K562 (cell line): ENCODE results near the gene TOPORS. TPM values are rescaled to one million over a fixed set of nuclear protein-coding genes. Genes with fewer than 3 reads are reported as not detected.

Source experiments
- CC2D1A ChIP-seq: fragments of 450-650 bp; IDR thresholded peaks from 2 replicates; pipeline ENCODE4 v1.6.1; 2017; ENCODE audit warnings: mild to moderate bottlenecking
- DIDO1 ChIP-seq: fragments of 450-650 bp; IDR thresholded peaks from 2 replicates; pipeline ENCODE4 v1.6.1; 2016; ENCODE audit warnings: low read depth, missing biosample characterization, missing genetic modification characterization
- E2F3 ChIP-seq: fragments of 250-450 bp; sonication (Bioruptor Pico); IDR thresholded peaks from 2 replicates; pipeline ENCODE4 v1.4.0; 2020; ENCODE audit warnings: mild to moderate bottlenecking
- FOXK1 ChIP-seq: sonication (generic); formaldehyde crosslinking; IDR thresholded peaks from 2 replicates; pipeline ENCODE4 v1.8.0; 2022; ENCODE audit warnings: missing genetic modification reagents, mild to moderate bottlenecking, borderline replicate concordance
- GTF2F1 ChIP-seq: IDR thresholded peaks from 2 replicates; pipeline ENCODE4 v1.6.1; 2011; ENCODE audit warnings: low read depth, low read length, improper control_type of control experiment
- HNRNPLL ChIP-seq: fragments of 200-400 bp; formaldehyde crosslinking; IDR thresholded peaks from 2 replicates; pipeline ENCODE4 v1.6.1; 2017; ENCODE audit warnings: low read length, low read depth, mild to moderate bottlenecking; ENCODE audit not compliant: poor library complexity, severe bottlenecking
- ILK ChIP-seq: fragments of 450-650 bp; IDR thresholded peaks from 2 replicates; pipeline ENCODE4 v1.6.1; 2016; ENCODE audit warnings: missing genetic modification characterization, low read depth, mild to moderate bottlenecking, missing compliant biosample characterization, moderate library complexity, borderline replicate concordance
- KAT2B ChIP-seq: IDR thresholded peaks from one replicate; pipeline ENCODE4 v1.6.1; 2012; ENCODE audit warnings: low read depth, mild to moderate bottlenecking, control low read depth, inconsistent platforms, low read length, moderate library complexity
- KAT7 ChIP-seq: sonication (generic); formaldehyde crosslinking; IDR thresholded peaks from 2 replicates; pipeline ENCODE4 v1.8.0; 2022; ENCODE audit warnings: missing genetic modification reagents, mild to moderate bottlenecking, borderline replicate concordance
- NBN ChIP-seq: fragments of 450-650 bp; IDR thresholded peaks from 2 replicates; pipeline ENCODE4 v1.6.1; 2016; ENCODE audit warnings: low read depth, mild to moderate bottlenecking
- PHF20 ChIP-seq: fragments of 450-650 bp; IDR thresholded peaks from 2 replicates; pipeline ENCODE4 v1.6.1; 2018; ENCODE audit not compliant: partially characterized antibody
- POLR2AphosphoS2 ChIP-seq: IDR thresholded peaks from 2 replicates; pipeline ENCODE4 v1.6.1; 2012; ENCODE audit warnings: low read length, improper control_type of control experiment
- RAD51 ChIP-seq: fragments of 450-650 bp; IDR thresholded peaks from 2 replicates; pipeline ENCODE4 v1.7.1; 2016; ENCODE audit warnings: low read depth, mild to moderate bottlenecking, borderline replicate concordance
- SMARCC2 ChIP-seq: fragments of 450-650 bp; IDR thresholded peaks from 2 replicates; pipeline ENCODE4 v1.6.1; 2017; ENCODE audit warnings: antibody characterized with exemption, moderate library complexity, mild to moderate bottlenecking, low read depth
- SPI1 ChIP-seq: IDR thresholded peaks from 2 replicates; pipeline ENCODE4 v1.6.1; 2011; ENCODE audit warnings: low read depth, low read length, control low read depth, borderline replicate concordance
- TCF7L2 ChIP-seq: fragments of 150-350 bp; IDR thresholded peaks from 2 replicates; pipeline ENCODE4 v1.6.1; 2016; ENCODE audit warnings: low read depth, mild to moderate bottlenecking, low read length, moderate library complexity
- ZEB2 ChIP-seq: fragments of 450-650 bp; IDR thresholded peaks from 2 replicates; pipeline ENCODE4 v1.6.1; 2016
- ZNF12 ChIP-seq: sonication (generic); formaldehyde crosslinking; IDR thresholded peaks from 2 replicates; pipeline ENCODE4 v1.4.0; 2020; ENCODE audit warnings: mild to moderate bottlenecking, missing genetic modification reagents
- ZNF146 ChIP-seq: IDR thresholded peaks from one replicate; pipeline ENCODE4 v1.6.1; 2018; ENCODE audit warnings: missing compliant biosample characterization; ENCODE audit not compliant: unreplicated experiment
- ZNF174 ChIP-seq: fragments of 250-450 bp; sonication (Bioruptor Pico); IDR thresholded peaks from 2 replicates; pipeline ENCODE4 v1.4.0; 2020; ENCODE audit warnings: mild to moderate bottlenecking
- ZNF212 ChIP-seq: fragments of 450-650 bp; formaldehyde crosslinking; IDR thresholded peaks from 2 replicates; pipeline ENCODE4 v1.4.0; 2020; ENCODE audit warnings: mild to moderate bottlenecking
- ZNF436 ChIP-seq: fragments of 250-450, 450-650 bp; sonication (Bioruptor Pico); formaldehyde crosslinking; IDR thresholded peaks from 2 replicates; pipeline ENCODE4 v1.7.0; 2020; ENCODE audit warnings: mild to moderate bottlenecking
- ZNF57 ChIP-seq: fragments of 450-650 bp; formaldehyde crosslinking; IDR thresholded peaks from 2 replicates; pipeline ENCODE4 v1.4.0; 2020; ENCODE audit warnings: mild to moderate bottlenecking, moderate library complexity
- ZNF76 ChIP-seq: fragments of 250-450 bp; sonication (Bioruptor Pico); IDR thresholded peaks from 2 replicates; pipeline ENCODE4 v1.4.0; 2020; ENCODE audit warnings: mild to moderate bottlenecking, moderate library complexity, borderline replicate concordance
- ZNF766 ChIP-seq: fragments of 200-800 bp; sonication (Bioruptor generic); conservative IDR thresholded peaks from 2 replicates; pipeline ENCODE4 v1.6.1; 2016; ENCODE audit warnings: missing genetic modification characterization, missing compliant biosample characterization
- polyA plus RNA-seq, 8 experiments: library from polyadenylated mRNA; depleted of rRNA in 4 of 8; stranded (reverse) in 5 of 8; unstranded in 3 of 8; fragments of >200 nt; fragmentation: Nextera tagmentation in 2 of 8; fragmentation: Illumina TruSeq in 1 of 8; extraction: Ambion mirVana in 2 of 8; extraction: Trizol in 1 of 8; gene quantifications; 2 replicates each; pipeline versions ENCODE4 v1.2.1 to v1.2.3, GENCODE V29; 2011 to 2014; ENCODE audit warnings: inconsistent platforms in 1 of 8, missing spikeins in 1 of 8
- total RNA-seq, 7 experiments: library from RNA; depleted of rRNA in 6 of 7; stranded (reverse); fragments of >200 nt in 6 of 7; fragmentation: Illumina TruSeq in 2 of 7; extraction: Trizol in 2 of 7; gene quantifications; 2 replicates each; pipeline versions ENCODE4 v1.2.1 to v1.2.3, GENCODE V29; 2011 to 2021; ENCODE audit warnings: low replicate concordance in 1 of 7
- TF ChIP-seq, protein P1 (sequence below): sonication (generic); formaldehyde crosslinking; IDR thresholded peaks from 2 replicates; pipeline ENCODE4 v1.8.0; 2022; ENCODE audit warnings: mild to moderate bottlenecking, missing genetic modification reagents
- TF ChIP-seq, protein P2 (sequence below): IDR thresholded peaks from 2 replicates; pipeline ENCODE4 v1.6.1; 2014; ENCODE audit warnings: antibody characterized with exemption
- TF ChIP-seq, protein P3 (sequence below), 2 experiments: fragments of 450-650 bp; IDR thresholded peaks; 2 replicates each; pipeline ENCODE4 v1.6.1; 2016

TOPORS gene
- total and polyA plus RNA-seq, 9 of the 15 experiments (the other 6 are each of a cell fraction or from before 2014, with no cell fraction given) = 4.3 to 19.6 (median 9.9) TPM

DNA sequence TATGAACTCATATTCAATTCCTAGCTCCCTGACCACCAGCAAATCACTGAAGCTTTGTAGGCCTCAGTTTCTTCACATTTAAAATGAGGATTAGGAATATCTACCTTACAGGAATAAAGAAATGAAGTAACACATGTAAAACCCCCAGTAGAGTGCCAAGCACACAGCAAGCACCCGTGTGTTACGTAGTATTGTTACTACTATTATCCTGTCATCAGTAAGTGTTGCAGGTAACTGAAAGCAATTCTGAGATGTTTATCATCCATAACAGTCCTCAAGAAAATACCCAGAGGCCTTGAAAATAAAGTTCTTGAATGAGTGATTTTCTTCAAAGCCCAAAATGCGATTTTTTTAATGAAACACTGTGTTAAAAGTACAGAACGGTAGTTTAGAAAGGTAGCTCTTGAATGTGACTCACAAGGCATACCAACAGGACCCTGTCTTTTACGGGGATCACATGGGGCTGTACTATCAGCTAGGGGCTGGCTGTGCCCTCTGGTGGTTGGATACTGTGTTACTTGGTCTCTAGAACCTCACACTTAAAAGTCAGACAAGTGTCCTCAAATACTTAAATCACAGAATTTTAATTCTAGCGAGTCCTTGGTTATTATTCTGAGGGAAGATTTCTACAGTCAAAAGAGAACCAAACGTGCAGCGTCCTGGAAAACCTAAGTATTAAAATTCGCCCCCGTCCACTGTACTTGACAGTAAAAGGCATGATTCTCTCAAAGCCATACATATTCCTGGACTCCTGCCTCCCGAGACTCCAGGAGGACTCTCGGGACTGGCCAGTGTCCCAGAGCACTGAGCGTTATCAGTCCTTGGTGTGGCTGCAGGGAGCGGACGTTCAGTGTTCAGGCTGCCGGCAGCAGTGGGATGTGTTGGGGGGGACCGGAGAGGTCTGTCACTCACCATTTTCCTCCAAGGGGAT lies 19.8 kb upstream of the TOPORS start (continued):
- no peak for TF ChIP-seq ZNF436
- TF ChIP-seq GTF2F1 = no peak
- TF ChIP-seq POLR2AphosphoS2 = no peak
- TF ChIP-seq KAT7 = no peak
- TF ChIP-seq HNRNPLL = no peak
- no peak for TF ChIP-seq ZNF174 (CRISPR knock-in tag)
- no peak for TF ChIP-seq PHF20
- no peak for TF ChIP-seq TCF7L2
- TF ChIP-seq, protein P1, sequence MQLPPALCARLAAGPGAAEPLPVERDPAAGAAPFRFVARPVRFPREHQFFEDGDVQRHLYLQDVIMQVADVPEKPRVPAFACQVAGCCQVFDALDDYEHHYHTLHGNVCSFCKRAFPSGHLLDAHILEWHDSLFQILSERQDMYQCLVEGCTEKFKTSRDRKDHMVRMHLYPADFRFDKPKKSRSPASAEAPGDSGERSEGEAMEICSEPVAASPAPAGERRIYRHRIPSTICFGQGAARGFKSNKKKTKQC (CRISPR knock-in tag) = no peak
- no peak for TF ChIP-seq ZEB2
- TF ChIP-seq, protein P2, sequence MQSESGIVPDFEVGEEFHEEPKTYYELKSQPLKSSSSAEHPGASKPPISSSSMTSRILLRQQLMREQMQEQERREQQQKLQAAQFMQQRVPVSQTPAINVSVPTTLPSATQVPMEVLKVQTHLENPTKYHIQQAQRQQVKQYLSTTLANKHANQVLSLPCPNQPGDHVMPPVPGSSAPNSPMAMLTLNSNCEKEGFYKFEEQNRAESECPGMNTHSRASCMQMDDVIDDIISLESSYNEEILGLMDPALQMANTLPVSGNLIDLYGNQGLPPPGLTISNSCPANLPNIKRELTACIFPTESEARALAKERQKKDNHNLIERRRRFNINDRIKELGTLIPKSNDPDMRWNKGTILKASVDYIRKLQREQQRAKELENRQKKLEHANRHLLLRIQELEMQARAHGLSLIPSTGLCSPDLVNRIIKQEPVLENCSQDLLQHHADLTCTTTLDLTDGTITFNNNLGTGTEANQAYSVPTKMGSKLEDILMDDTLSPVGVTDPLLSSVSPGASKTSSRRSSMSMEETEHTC = peak; percentile 64; the same call in 1 of the 2 replicates
- TF ChIP-seq, protein P3, sequence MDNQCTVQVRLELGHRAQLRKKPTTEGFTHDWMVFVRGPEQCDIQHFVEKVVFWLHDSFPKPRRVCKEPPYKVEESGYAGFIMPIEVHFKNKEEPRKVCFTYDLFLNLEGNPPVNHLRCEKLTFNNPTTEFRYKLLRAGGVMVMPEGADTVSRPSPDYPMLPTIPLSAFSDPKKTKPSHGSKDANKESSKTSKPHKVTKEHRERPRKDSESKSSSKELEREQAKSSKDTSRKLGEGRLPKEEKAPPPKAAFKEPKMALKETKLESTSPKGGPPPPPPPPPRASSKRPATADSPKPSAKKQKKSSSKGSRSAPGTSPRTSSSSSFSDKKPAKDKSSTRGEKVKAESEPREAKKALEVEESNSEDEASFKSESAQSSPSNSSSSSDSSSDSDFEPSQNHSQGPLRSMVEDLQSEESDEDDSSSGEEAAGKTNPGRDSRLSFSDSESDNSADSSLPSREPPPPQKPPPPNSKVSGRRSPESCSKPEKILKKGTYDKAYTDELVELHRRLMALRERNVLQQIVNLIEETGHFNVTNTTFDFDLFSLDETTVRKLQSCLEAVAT (IDR thresholded peaks at IDR 0.05) = no peak
- TF ChIP-seq ZNF766 (CRISPR knock-in tag) = no peak
- TF ChIP-seq CC2D1A = no peak
- TF ChIP-seq ZNF76 (CRISPR knock-in tag) = no peak
- TF ChIP-seq E2F3 (CRISPR knock-in tag) = no peak
- TF ChIP-seq NBN = 0 out of 2 replicates have a peak, but pooled peaks have one; percentile 6
- no peak for TF ChIP-seq DIDO1
- TF ChIP-seq ZNF12 (CRISPR knock-in tag) = no peak
- TF ChIP-seq ZNF57 (CRISPR knock-in tag) = no peak
- TF ChIP-seq RAD51 = peak; percentile 62; the same call in 1 of the 2 replicates
- no peak for TF ChIP-seq ZNF212
- TF ChIP-seq SMARCC2 = no peak
- TF ChIP-seq ZNF146 (CRISPR knock-in tag) = no peak
- no peak for TF ChIP-seq FOXK1 (CRISPR knock-in tag)
- TF ChIP-seq ILK (tag) = no peak
- no peak for TF ChIP-seq KAT2B
- TF ChIP-seq SPI1 = no peak
